HG03039 (cell line): ENCODE measurements around the gene KIF26A.
"Not testable (repeated sequence)": the region's sequence is repeated elsewhere in the genome, so short reads cannot be mapped to it uniquely, and the experiment has no call there.

ENCODE experiments used
- ATAC-seq: cut with Tn5 transposase; IDR thresholded peaks from one replicate; pipeline ENCODE4 v1.9.1; 2021; ENCODE audit warnings: mild to moderate bottlenecking, moderate library complexity; ENCODE audit not compliant: unreplicated experiment

Gene KIF26A

GRCh38 chr14:104219731-104220214, 81.4 kb downstream of the KIF26A start:
- no peak for ATAC-seq

- ATAC-seq = no peak
Observed at GRCh38 chr14:104220215-104221070, 82.1 kb downstream of the KIF26A start.

- no peak for ATAC-seq
Observed at GRCh38 chr14:104221071-104221625, 82.8 kb downstream of the KIF26A start.

GRCh38 chr14:104221636-104222369, 83.4 kb downstream of the KIF26A start:
- no peak for ATAC-seq

- ATAC-seq = no peak
Observed at GRCh38 chr14:104222396-104223036, 84.1 kb downstream of the KIF26A start.

GRCh38 chr14:104223101-104224041, 85.0 kb downstream of the KIF26A start:
- no peak for ATAC-seq

- no peak for ATAC-seq
Observed at GRCh38 chr14:104224131-104224505, 85.7 kb downstream of the KIF26A start.

- no peak for ATAC-seq
Observed at GRCh38 chr14:104224506-104225277, 86.3 kb downstream of the KIF26A start.

GRCh38 chr14:104225278-104226190, 87.1 kb downstream of the KIF26A start:
- not testable (repeated sequence) for ATAC-seq

- ATAC-seq = no peak
Observed at GRCh38 chr14:104226421-104227383, 88.3 kb downstream of the KIF26A start.

GRCh38 chr14:104227806-104228205, 89.4 kb downstream of the KIF26A start:
- ATAC-seq = no peak

GRCh38 chr14:104228221-104228620, 89.8 kb downstream of the KIF26A start:
- no peak for ATAC-seq

- ATAC-seq = no peak
Observed at GRCh38 chr14:104228716-104229533, 90.5 kb downstream of the KIF26A start.

GRCh38 chr14:104229534-104230055, 91.2 kb downstream of the KIF26A start:
- ATAC-seq = no peak

- no peak for ATAC-seq
Observed at GRCh38 chr14:104230119-104230815, 91.9 kb downstream of the KIF26A start.
